ENCODE measurements around the gene BBS9.
"Not testable (repeated sequence)": the region's sequence is repeated elsewhere in the genome, so short reads cannot be mapped to it uniquely, and the experiment has no call there.

Gene BBS9

DNA sequence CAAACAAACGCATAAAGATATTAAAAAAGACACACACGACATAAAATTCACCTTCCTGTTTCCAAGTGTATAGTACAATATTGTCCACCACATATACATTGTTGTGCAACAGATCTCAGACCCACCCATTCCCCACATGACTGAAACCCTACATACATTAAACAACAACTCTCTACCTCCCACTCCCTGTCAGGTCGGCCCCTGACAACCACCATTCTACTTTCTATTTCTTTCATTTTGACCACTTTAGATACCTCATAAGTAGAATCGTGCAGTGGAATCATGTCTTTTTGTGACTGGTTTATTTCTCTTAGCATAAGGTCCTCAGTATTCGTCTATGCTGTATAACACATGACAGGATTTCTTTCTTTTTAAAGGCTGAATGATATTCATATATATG, 320.5 kb downstream of the BBS9 start:
- DNase-seq = no peak

DNA sequence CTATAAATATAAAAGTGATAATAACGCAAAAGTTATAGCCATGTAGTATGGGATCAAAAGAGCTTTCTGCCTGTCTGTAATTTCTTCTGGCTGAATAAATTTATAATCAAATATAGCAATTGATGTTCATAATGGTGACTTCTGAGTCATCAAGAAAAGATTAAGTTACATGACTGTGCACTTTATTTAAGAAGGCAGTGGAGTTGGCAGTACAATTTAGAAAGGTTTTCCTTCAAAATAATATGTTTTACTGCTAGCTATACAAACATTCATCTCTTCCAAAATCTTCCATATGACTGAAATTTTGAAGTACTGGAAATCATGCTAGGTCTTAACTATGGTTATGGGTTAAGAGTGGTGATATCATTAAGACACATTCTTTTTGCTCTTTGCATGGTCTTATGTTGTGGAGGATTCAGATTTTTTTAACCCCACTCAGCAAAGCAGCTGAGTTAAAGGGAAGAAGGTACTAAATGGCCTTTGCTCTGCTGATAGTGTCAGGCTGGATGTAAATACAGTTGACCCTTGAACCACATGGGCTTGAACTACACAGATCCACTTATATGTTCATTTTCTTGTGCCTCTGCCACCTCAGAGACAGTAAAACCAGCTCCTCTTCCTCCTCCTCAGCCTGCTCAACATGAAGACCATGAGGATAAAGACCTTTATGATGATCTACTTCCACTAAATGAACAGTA, 323.6 kb downstream of the BBS9 start:
- no peak for DNase-seq

DNA sequence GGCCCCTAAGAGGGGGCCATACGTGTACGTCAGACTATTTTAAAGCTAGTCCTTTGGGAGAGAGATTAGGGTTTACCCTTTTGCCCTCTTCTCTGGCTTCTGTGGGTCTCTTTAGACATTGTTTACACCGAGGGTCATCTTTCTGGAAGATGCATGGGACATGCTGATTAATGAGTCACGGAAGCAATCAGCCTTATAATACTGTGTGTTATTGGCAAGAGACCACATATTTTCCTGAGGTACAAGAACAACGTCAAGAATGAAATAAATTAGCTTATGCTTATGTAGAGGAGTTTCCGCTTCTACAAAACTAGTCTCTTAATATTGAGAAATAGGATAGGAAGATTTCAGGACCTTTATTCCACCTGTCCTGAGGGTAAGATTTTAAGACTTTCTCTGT, 327.7 kb downstream of the BBS9 start:
- no peak for DNase-seq

DNA sequence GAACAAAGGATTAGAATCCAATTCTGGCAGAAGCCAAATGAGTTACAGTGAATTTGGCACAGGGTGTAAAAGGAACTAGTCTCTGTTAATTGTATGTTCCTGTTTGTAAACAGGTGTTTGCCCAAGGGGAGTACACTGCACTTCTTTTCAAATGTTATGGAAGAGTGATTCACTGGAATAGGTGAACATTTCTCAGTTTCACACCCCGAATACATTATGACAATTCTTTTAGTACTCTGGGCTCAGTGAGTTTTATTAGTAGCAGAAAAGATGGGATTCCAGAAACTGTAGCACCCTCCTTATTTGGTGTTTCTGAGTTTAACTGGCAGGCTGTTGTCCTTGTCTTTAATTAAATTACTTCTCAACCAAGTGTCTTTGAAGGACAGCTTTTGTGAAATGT, 329.2 kb downstream of the BBS9 start:
- DNase-seq = no peak

DNA sequence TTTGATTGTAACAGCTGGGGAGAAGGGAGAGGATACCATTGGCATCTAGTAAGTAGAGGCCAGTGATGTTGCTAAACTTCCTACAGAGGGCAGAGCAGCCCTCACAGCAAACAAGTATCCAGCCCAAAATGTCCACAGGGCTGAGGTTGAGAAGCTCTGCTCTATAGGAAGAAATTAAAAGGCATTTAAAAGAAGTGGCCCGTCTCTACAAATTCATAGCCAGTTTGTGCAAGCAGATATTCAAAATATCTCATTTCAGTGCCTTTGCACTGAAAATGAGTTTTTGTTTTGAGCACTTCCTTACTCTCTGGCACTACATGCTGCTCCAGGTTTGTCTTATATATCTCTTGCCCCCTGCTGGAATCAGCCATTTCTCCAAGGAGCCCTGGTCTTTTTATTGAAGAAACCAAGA, 330.0 kb downstream of the BBS9 start:
- no peak for DNase-seq

DNA sequence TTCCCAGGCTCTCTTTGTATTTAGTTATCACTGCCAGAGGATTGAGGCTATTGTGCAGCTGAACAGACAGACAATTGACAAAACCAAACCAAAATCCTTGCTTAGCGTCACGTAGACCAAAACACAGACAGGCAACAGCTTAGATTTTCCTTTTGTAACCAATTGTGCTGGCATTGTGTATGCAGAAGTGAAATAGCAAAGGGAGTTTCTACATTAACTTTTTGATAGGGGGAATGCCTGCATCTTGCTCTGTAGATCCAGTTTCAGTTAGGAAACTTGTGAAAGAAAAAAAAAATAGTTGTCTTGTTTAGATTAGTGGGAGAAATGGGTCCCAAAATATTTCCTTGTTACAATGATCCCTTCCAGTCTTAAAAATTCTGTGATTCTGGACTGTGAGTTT, 333.8 kb downstream of the BBS9 start:
- no peak for DNase-seq

DNA sequence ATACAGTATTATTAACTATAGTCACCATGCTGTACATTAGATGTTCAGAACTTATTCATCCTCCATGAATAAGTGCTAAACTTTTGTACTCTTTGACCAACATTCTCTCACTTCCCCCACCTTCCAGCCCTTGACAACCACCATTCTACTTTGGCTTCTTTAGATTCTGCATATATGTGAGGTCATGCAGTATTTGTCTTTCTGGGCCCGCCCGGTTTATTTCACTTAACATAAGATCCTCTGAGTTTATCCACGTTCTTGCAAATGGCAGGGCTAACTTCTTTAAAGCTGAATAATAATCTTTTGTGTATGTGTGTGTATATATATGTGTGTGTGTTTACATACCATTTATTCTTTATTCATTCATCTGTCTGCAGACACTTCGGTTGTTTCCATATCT, 336.8 kb downstream of the BBS9 start:
- no peak for DNase-seq

DNA sequence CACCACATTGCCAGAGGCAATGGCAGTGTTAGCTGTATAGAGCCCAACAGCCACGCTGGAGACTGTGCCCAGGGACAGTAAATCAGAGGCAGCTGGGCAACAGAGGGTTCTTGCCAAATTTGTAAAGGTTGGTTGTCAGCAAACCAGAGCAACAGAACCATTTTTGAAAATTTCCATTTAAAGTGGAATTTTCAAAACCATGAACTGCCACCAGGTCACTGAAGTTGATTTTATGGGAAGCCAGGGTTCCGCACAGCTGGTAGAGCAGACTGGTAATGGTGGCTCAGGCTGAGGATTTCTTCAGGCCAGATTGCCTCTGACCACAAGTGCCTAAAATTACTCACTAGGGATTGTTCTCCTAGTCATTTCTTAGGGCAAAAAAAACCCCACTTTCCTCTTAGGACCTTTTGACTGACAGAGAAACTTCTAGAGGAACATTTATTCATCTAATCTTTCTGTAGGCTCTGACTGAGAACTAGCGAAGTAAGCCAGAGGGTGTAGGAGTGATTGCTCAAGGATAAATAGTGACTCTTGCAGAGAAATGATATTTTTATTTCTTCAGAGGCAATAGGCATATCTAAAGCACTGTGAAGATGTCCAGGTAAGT, 342.4 kb downstream of the BBS9 start:
- no peak for DNase-seq

DNA sequence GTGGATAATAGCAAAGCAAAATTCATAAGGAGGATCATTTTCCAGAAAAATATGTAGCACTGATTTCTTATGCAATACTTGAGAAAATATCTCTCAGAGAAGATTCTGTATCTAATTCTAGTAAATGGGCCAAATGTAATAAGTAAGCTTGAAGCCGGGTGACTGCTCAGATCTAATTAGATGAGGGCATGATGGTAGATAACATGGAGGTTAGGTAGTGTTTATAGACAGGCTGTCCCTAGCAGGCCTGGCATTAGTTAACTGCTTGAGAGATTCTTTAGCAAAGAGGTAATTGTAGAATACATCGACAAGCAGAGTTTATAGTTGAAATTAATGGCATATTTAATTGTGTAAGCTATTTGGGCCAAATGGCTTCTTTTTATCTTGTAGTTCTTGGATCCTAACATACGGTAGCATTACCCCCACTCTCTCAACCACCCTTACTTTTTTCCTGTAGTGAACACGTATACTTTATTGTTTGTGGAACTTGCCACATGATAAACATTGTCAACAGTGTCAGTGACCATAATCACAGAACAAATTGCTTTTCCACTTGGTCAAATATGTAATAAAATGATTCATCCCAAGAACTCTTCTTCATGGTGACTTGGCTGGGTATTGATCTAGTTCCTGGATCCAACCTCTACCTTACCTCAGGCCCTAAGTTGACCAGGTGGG, 343.1 kb downstream of the BBS9 start:
- no peak for DNase-seq

DNA sequence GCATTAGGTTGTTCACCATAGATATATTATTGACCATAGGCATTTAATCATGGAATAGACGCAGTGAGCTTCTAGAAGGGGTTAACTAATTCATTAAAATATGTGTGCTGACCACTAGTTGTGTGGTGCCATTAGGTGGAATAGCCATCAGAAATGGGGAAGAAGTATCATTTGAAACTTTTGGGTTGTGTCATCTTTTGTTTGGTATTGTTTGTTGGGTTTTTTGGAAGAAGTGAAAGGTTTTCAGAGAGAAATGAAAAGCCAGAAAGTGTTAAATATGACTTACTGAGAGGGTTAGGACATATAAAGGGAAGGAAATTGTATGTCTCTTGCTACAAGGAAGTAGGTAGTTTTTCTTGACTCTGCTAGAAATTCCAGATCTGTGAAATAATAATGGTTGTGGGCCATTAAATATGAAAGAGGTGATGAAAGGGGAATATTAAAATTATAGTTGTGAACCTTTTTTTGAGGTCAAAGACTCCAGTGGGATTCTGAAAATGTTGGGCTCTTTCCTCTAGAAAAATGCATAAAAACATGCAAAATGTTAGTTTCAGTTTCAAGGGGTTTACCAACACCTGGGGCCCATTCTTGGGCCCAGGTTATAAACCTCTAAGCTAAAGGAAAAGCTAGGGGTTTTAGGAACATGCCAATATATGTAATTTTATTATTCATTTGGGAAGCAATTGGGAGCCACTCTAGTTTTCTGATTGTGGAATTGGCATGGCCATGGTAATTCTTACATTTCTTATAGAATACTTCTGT, 348.5 kb downstream of the BBS9 start:
- DNase-seq = no peak

DNA sequence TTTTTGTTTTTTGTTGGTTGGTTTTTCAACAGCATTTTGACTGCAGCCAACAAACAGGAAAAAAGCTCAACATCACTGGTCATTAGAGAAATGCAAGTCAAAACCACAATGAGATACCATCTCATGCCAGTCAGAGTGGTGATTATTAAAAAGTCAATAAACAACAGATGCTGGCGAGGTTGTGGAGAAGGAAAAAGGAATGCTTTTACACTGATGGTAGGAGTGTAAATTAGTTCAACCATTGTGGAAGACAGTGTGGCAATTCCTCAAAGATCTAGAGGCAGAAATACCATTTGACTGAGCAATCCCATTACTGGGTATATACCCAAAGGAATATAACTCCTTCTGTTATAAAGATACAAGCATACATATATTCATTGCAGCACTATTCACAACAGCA, 355.1 kb downstream of the BBS9 start:
- not testable (repeated sequence) for DNase-seq

DNA sequence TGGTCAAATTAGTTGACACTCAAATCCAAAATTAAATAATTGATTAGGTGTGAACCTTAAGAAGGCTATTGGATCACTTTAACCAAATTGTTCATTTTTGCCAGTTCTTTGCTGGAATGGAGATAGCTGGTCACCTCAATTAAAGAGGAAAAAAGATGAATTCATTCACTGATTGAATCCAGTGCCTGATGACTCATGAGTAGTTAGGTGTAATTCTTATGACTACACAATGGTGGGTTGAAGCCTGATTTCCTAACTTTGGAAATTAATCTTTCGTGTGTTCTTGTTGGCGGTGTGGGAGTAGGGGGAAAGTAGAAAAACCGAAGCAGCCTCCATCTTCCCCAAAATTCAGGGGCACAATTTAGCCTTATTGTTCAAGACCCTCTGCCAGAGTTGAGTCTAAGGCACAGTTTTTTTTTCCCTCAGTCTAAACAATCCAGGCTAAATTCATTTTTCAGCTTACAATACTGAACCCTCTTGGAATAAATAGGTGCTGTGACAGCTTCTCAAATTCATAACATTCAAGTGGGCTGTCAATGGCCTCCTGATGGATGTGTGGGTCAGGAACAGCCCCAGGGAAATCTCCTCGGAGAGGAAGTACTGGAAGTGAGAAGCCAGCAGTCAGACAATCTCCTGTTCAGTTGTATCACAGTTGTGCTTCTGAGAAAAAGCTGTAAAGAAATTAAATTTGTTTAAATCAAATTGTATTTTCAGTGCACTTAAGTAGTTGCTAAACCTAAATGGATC, 356.6 kb downstream of the BBS9 start:
- no peak for DNase-seq

DNA sequence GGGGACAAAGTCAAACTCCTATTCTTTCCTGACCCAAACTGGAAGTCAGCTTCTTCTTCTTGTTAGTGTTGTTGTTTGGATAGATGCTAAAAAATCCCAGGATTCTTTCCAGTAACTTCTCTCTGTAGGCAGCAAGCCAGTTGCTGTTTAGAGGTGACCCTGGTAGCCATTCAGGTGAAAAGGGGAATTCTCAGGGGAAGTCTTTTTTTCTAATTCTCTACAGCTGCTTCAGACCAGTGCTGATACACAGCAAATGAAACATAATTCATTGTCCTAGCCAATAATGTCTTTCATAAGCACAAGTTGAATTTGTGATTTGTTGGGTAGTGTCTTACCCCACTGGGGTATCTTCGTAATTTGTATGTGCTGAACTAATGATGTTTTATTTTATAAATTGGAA, 357.3 kb downstream of the BBS9 start:
- no peak for DNase-seq

DNA sequence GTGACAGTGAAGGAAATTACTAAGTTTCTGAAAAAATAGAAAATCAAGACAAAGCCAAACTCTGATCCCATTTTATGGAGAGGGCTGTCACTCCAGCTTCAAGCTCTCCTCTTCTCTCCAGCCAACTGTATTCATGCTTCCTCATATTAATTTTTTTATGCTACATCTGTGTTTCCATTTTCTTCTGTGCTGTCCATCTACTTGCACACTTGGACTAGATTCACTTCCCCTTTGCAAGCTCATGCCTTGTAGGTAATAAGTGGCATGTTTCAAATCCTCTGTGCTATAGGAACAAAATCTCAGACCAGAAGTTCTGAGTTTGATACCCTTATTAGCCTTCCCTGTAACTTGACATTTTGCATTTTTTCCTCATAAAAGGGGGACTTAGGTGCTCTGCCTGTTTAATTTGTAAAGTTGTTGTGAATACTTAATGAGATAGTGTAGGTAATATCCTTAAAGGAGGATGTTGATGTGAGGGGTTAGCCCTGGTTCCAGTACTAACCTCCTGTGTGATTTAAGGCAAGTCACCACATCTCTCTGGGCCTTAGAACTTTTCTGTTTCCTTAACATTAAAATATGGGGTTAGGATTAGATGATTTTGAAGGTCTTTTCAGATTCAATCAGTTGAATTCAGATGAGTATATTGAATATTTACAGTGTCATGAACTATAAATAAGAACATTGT, 358.8 kb downstream of the BBS9 start:
- DNase-seq = no peak

DNA sequence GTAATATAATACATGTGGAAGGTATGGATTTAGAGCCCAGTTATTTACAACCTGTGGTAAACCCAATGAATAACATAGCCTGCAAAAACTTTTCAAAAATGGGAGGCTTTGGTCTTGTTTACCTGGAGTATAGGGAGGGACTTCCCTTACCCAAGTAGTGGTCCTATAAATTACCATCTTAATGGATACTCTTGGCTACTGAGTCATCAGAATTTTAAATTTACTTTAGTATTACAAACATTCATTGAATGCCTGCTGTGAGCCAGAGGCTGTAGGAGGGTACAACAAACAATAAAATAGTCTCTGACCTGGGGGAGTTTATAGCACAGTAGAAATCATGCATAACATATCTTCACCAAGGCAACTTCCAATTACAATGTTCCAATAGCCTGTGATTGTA, 365.1 kb downstream of the BBS9 start:
- DNase-seq = no peak

DNA sequence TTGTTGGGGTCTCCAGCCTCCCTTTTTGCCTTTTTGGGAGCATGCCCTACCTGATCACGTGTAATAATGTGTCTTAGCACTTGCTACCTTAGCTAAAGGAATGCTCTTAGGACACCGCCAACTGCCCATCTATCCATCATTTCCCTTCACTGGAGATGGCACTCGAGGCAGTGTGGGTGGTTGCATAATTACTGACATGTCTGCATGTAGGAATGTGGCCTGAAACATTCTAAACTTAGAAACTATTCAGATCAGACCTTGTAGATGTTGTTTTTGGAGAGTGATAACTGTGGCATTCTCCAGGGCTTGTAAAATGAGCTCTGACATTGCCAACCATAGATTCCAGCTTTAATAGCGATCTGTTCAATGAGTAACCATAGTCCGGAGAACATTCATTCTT, 365.8 kb downstream of the BBS9 start:
- DNase-seq = no peak

DNA sequence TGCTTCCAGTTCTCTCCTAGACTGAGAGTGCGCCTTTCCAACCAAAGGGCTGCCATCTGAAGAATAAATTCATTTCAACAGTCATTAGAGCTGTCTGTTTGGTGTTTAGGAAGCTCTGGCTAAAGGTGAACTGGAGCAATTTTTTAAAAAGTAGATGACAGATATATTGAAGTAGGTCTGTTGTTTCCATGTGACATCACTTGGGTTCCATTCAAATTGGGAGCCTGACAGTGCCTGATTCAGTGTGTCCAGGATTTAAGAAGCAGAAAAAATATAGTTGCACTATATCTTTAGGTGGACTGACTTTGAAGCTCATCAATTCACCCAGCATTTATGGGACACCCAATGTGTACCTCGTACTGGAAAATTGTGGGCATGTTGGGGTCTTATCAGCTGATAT, 367.7 kb downstream of the BBS9 start:
- DNase-seq = no peak

DNA sequence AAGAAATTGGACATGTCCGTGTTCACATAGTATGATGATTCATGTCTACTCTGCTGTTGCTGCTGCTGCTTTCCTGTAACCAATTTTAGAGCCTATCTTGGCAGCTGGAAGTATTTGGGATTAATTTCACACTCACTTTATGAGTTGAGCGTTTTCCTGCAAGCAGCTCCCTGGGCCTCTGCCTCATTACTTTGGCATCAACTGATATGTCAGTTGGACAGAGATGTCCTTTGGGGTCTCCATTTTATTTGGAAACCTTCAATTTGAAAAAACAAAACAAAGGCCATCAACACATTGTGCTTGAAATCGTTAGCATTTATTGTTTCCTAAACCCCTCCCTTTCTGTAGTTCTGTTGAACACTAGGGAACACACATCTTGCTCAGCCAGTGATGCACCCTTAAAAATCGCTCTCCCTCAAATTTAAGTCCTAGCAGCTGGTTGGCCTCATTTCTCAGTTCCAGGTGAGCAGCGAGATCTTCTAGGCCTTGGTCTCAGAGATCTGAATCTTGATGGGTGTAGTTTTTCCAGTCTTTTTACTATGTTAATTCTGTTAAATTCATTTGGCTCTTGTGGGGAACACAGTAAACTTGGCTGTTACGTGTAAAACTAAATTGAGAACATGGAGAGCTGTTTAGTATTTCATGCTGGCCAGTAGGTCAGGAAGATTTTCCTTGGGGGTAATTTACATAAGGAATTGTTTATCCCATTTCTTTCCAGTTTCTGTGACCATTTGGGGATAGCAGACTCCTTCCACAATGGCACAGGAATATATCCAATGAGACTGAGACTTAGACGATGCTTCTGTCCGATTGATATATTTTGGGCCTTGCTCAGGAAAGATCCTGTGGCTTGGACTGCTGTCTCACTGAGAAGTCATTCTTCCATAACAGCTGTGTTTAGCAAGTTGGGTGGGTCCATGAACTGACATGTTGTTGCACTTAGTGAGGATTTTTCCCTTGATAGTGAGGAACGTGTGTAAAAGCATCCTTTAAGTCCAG, 371.6 kb downstream of the BBS9 start:
- DNase-seq = no peak

DNA sequence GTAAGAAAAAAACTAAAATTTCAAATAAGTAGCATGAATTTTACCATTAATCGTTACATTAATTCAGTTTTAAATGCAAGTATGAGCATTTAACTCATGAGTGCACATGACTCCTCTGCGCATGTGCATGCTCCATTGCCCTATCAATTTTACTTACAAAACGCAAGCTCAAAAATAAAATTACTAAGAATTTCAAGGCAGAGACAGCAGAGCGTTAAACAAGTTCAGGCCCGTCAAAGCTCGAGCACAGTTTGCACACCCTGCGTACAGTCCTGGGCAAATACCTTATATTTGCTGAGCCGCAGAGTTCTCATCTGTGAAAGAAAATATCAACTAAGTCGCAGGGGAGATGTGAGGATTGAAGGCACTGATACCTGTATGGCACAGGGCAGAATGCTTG, 373.6 kb downstream of the BBS9 start:
- DNase-seq = no peak

DNA sequence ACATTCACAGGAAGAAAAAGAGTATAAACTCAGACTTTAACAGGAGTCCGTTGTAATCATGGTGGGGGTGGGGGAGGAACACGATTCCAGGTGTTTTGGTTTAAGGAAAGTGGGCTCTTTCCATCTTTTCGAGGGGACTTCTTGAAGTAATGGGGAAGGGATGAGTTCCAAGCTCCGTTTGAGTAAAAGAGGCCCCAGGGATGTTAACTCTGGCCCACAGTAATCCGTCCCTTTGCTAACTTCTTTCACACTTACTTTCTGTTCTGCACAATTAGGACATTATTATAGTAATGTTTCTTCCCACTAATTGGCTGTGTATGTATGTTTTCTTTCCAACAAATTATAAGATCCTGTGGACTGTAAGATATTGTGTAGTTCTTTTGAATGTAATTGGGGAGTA, 374.4 kb downstream of the BBS9 start:
- DNase-seq = no peak

DNA sequence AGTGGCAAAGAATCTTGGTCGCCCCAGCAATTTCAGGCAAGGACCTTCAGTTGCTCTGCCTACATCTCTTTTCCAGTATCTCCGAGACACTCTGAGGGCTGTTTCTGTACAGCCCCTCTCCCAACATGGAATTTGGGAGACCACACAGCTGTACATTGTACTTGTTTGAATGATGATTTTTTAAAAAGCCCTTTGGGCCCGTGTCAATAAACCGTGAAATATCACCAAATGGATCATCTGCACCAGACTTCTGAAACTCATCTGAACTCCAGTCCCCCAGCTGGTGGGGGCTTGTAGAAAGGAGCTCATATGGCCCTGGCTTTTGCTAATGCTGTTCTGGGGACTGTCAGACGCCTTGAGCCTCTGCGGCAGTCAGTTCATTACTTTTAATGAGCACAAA, 374.9 kb downstream of the BBS9 start:
- DNase-seq = no peak
